GM19035 (cell line): ENCODE results near the gene MBD5.
"Not testable (repeated sequence)": the region's sequence is repeated elsewhere in the genome, so short reads cannot be mapped to it uniquely, and the experiment has no call there.

Source experiments
- ATAC-seq: cut with Tn5 transposase; IDR thresholded peaks from one replicate; pipeline ENCODE4 v1.9.1; 2021; ENCODE audit not compliant: unreplicated experiment

Gene MBD5

DNA sequence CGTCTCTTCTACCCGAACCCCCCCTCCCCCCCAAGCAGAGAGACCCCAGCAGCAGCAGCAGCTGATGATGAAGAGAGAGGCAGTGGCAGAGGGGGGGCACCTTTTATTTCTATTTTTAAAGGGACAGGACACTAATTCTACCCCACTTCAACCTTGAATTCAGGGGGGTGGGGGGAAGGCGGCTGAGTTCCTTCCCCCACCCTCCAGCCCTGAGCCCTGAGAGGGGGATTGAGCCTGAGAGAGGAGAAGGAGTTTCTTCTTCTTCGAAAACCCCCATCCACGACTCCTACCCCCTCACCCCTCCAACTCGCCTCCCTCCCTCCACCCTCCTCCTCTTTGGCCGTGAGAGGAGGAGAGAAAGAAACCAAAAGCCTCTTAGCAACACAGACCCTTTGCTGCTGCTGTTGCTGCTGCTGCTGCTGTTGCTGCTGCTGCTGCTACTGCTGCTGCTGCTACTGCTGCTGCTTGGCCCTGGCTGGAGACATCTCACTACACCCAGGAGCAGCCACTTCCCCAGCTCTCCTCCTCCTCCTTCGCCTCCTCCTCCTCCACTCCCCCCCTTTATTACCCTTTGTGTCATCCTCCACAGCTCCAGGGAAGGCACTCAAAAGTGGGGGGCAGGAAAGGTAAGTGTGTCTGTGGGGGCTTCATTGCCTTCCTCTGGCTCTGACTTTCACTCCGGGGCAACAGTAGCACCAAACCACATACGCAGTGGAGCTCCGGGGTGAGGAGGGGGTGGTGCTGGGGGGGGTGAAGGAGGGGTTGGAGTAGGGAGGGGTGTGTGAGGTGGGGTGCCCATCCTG is at the start of gene MBD5:
TSS of gene MBD5 (plus strand) at position 33 of the 803 bp plus-strand sequence.
- peak; percentile 37 for ATAC-seq

DNA sequence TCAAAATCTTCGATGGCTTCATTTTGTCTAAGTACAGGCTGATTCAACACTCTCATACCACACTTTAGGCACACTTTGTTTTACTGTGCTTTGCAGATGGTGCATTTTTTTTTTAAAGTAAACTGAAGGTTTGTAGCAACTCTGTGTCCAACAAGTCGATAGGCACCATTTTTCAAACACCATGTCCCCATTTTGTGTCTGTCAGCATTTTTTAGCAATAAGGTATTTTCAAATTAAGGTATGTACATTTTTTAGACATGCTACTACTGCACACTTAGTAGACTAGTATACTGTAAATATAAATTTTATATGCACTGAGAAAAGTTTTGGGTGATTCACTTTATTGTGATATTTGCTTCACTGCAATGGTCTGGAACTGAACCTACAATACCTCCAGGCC is 44.8 kb upstream of the MBD5 start:
- ATAC-seq = no peak

DNA sequence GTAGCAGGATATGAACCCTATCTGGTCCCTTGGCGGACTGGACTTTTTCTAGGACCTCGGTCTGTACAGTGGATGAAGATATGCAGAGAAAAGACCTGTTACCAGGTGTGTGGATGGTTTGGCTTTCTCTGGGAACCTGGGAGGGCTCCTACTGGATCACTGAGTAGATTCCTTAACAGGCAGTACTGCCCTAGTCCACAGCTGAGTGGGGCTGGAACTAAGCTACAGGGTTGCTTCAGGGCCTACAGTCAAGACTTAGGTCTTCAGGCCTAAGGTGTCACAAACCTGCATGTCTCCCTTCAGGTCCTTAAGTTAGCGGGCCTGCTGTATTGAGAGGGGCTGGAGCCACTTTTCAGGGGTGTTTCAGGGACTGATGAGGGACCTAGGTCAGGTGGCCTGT is 43.2 kb upstream of the MBD5 start:
- no peak for ATAC-seq

DNA sequence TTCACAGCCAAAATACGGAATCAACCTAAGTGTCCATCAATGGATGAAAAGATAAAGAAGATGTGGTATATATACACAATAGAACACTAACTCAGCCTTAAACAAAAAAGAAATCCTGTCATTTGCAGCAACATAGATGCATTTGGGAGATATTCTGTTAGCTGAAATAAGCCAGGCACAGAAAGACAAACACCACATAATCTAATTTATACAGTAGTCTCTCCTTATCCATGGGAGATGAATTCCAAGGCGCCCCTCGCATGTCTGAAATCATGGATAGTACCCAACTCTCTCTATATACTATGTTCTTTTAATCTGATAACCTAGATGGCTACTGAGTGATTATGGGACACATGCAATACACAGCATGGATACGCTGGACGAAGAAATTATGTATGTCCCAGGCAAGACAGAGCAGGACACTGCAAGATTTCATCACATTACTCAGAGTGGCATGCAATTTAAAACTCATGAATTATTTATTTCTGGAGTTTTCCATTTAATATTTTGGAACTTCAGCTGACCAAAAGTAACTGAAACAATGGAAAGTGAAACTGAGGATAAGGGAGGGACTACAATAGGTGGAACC is 39.9 kb upstream of the MBD5 start:
- ATAC-seq = no peak

DNA sequence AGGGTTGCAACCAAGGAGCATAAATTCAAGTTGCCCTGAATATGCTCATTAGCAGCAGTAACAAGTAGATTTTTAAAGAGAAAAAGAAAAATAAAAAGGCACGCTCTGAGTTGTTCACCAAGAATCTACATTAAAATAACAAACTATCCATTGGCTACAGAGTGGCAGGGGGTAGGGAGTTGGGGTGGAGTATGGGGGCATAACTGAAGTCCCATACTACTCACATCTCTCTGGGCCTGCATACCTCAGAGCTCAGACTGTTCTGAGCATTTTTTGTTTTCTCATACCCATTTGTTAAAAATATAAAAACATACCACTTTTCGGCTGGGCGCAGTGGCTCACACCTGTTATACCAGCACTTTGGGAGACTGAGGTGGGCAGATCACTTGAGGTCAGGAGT is 31.8 kb upstream of the MBD5 start:
- ATAC-seq = no peak

DNA sequence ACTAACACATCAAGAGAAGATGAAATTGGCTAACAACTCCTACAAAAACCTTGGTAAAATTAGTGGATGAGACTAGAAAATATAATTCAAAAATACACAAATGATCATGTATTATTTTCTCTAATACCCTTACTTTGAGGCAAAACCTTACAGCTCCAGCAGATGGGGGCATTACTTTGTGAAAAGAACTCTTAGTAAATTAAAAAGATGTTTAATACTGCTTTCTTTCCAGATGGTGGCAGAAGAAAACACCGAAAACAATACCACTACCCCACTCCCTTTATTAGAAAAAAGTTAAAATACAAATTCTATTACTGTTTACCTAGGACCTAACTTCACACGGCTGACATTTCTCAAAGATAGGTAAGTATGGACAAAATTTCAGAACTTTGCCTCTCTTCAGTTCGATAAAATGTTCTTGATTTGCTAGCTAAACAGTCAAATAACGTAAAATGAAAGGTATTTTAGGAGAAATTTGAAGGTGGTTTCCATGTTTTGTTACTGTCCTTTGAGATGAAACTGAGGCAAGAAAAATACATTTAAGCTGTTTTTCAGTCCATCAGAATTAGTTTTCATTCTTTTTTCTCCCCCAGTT is 31.0 kb upstream of the MBD5 start:
- ATAC-seq = peak; percentile 94

DNA sequence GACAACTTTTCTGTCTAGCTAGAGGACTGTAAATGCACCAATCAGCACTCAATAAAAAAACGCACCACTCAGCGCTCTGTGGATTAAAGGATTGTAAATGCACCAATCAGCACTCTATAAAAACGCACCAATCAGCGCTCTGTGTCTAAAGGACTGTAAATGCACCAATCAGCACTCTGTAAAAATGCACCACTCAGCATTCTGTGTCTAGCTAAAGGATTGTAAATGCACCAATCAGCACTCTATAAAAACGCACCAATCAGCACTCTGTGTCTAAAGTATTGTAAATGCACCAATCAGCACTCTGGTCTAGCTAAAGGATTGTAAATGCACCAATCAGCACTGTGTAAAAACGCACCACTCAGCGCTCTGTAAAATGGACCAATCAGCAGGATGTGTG is 25.9 kb upstream of the MBD5 start:
- not testable (repeated sequence) for ATAC-seq

DNA sequence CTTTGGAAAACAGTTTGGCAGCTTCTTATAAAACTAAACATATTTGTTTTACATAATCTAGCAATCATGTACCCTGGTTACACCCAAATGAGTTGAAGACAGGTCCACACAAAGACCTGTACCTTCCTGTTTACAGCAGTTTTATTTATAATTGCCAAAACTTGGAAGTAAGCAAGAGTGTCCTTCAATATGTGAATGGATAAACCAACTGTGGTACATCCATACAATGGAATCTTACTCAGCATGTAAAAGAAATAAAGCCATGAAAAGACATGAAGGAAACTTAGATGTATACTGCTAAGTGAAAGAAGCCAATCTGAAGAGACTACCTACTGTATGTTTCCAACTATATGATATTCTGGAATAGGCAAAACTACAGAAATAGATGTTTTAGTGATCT is 24.1 kb upstream of the MBD5 start:
- ATAC-seq = no peak

DNA sequence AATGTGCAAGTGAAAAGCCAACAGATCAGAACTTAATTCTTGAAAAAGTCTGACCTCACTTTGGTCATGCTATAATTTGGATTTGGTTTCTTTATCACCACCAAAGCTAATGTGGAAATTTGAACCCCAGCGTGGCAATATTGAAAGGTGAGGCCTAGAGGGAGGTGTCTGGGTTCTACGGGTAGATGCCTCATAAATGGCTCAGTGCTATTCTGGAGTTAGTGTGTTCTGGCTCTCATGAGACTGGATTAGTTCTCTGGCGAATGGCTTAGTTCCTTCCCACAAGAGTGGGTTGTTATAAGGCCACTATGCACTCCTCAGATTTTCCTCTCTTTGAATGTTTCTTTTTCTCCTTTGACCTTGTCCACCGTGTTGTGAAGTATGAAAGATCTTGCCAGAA is 22.7 kb upstream of the MBD5 start:
- ATAC-seq = no peak

DNA sequence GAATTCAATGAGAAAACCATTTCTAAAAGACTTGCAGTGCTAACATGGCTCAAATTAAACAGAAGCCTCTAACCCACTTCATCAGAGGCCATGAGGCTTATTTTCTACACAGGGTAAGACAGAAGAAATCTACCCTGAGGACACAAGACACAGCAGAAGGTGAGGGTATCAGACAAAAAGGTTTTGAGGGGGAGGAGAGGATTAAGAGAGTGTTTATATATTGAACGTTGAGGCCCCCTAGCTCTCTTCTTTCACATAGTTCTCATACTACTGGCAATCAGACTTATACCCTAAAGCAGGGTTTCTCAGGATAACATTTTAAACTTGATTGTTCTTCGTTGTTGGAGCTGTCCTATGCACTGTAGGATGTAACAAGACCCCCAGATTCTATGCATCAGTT is 21.8 kb upstream of the MBD5 start:
- ATAC-seq = no peak

DNA sequence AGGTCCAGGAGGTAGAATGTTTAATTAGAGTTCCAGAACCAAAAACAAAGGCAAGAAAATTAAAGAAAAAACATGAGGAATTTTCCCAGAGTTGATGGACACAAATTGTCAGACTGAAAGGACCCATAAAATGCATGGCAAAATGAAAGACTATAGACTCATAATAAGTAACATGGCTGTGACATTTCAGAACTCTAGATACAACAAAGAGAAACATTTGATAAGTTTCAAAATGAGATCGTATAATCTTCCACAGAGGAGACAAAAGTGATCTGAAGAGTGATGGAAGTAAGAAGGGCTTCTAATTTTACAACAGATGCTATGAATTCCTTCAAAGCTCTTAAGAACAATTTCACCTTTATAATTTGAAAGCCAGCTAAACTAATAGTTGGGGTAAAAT is 20.8 kb upstream of the MBD5 start:
- ATAC-seq = no peak

DNA sequence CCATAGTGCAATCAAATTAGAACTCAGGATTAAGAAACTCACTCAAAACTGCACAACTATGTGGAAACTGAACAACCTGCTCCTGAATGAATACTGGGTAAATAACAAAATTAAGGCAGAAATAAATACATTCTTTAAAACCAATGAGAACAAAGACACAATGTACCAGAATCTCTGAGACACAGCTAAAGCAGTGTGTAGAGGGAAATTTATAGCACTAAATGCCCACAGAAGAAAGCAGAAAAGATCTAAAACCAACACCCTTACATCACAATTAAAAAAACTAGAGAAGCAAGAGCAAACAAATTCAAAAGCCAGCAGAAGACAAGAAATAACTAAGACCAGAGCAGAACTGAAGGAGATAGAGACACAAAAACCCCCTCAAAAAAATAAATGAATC is 18.5 kb upstream of the MBD5 start:
- not testable (repeated sequence) for ATAC-seq

DNA sequence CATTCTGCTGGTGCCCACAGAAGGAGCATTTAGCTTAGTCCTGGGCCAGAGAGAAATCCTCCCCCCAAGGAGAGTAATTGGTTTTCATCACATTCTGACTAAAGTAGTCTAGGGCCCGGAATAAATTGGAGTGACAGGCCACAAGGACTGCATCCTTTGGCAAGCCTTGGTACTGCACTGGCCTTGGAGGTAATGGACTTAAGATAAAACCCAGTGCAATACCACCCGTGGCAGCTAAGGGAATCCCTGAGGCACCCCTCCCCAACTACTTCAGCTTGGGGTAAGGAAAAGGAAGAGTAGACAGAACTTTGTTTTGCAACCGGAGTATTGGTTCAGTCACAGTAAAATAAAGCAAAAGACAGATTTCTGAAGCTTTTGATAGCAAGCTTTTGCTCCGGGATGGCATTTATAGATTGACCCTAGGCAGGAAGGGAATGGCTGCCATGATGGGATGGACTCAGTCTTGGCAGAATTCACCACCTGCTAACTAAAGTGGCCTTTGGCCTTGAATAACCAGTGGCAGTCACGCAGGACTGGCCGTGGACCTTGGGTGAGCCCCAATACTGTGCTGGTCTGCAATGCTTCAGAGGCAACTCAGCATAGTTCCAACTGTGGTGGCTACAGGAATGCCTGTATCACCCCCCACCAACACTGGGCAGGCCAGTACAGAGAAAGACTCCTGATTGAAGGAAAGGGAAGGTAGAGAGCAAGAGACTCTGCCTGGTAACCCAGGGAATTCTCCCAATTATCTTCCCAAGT is 14.5 kb upstream of the MBD5 start:
- ATAC-seq = no peak

DNA sequence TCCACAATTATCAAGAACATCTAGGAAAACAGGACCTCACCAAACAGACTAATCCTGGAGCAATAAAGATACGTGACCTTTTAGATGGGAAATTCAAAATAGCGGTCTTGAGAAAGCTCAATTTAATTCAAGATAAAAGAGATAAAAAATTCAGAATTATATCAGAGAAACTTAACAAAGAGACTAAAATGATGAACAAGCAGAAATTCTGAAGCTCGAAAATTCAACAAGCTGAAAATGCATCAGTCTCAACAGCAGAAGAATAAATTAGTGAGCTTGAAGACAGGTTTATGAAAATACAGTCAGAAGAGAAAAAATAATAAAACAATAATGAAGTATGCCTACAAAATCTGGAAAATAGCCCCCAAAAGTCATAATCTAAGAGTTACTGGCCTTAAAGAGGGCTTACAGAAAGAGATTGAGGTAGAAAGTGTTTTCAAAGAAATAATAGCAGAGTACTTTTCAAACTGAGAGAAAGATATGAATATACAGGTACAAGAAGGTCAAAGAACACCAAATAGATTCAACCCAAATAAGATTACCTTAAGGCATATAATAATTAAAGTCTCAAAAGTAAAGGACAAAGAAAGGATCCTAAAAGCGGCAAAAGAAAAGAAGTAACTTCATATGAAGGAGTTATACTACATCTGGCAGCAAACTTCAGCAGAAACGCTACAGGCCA is 13.5 kb upstream of the MBD5 start:
- ATAC-seq = no peak

DNA sequence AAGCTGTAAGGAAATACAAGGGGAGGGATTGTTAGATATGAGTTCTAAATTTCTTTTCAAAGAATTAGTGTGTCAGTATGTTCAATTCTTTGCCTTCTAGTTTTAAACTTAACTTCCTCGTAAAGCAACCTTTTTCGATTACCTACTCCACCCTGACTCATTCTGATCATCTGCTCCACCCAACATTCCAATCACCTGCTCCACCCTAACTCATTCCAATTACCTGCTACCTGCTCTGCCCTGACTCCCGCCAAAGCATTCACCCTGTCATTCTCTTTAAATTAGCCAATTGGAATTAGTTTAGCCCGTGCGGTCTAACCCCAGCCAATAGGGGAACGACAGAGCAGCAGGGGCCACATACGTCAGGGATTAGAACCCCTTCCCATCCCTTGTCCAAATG is 12.5 kb upstream of the MBD5 start:
- ATAC-seq = not testable (repeated sequence)

DNA sequence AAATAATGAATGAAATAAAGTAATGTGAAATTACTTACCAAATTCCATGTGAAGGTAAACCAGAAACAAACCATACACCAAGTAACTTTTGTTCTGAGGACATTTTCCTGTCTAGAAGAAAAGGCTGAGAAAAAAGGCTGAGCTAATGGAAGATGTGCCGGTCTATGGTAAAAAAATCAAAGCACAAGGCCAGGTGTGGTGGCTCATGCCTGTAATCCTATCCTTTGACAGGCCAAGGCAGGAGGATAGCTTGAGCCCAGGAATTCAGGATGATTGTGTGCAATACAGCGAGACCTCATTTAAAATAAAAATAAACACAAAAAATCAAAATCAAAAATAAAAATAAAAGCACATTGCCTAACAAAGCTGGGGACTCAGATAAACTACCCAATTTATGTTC is 7.0 kb upstream of the MBD5 start:
- no peak for ATAC-seq

DNA sequence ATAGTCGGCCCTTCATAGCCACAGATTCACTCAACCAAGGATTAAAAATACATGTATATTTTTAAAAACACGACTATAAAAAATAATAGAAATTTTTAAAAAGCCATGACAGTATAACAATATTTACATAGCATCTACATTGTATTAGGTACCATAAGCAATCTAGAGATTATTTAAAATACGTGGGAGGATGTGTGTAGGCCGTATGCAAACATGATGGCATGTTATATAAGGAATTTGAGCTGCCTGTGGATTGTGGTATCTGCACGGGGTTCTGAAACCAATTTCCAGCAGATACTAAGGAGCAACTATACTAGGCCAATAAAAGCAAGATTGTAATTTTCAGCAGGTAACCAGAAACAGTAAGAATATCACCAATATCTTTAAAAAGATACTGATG is 6.3 kb upstream of the MBD5 start:
- ATAC-seq = no peak

DNA sequence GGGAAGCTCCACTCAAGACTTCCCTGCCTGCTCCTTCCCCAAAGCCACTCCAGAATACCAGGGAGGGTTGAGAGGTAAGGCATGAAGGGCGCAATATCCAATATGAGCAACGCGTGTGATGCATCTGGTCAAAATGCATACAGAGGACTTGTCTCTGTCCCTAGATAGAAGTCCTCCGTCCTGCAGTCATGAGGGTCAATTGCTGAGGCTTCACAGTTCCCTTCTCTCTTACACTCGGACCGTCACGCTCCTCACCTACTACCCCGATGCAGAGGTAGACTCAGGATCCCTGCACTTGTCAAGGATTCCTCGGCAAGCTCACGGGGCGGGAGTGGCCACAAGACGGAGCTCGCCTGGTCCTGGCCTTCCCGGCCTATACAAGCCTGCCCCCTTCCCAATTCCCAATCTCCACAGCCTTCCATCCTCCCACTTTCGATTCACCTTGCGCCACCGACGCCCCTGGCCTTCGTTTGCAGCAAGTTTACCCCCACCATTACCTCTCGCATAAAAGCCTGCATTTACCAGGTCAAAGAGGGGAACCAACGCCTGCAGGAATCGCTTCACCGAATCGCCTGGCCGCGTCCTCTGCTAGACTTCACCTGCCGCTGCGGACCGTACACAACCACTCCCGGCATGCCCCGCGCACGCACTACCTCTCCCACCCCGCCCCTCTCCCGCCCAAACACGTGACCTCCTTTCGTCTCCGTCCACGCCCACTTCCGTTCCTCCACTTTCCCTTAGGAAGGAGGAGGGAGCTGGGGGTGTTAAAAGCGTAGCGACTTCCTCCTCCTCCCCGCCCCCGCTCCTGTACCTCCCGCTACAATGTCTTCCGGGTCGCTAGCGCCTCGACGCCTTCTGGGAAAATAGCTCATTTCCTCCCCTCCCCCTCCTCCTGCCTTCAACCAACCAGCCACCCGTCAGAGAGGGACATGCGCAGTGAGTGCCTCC is 506 bp upstream of the MBD5 start, which contains the start of gene ORC4:
TSS of gene ORC4 (minus strand) at position 627 of the 948 bp plus-strand sequence. CDS start 44,779 bp downstream, outside the sequence.
- peak; percentile 77 for ATAC-seq

DNA sequence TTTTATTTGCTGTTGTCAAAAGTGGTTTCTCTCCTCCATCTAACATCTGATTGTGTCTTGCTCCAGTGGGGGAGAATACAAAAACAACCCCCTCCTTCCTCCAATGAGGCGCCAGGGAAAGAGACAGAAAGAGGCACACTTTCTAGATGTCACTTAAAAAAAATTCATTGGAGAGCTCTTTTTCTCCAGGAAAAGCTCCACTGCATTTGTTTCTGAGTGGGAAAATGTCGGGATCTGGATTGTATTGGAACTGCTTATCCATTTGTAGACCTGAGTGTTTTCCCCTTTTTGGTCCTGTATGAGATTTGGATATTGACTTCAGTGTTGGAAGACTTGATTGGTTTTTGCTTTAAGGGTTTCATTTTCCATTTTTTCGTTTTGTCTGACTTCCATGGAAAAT is 995 bp downstream of the MBD5 start:
- no peak for ATAC-seq

DNA sequence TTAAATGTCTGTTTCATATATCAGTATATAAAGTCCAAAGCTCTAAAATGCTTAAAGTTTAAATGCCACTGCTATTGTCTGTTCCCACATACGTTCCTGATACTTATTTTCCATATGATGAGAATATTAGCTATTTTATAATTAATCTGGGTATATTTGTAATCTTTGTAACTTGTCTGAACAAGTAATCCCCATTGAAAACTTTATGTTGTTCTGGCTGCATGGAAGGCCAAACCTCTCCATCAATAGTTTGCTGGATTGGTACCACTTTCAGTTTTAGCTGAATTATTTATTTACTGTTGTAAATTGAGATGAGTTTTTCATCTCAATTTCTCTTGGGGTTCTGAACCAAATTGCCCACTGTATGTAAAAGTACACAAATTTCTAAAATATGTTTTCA is 1.5 kb downstream of the MBD5 start:
- ATAC-seq = no peak
